Activated T-helper 2 cell treated with anti-CD3 and anti-CD28 coated beads, Interferon-gamma antibody, Interleukin-2, Interleukin-4, amounts not matched to agents 10 μg/mL and 5 μg/mL and 100 μg/mL, durations not matched to agents 14 hours and 24 hours and 36 hours (primary cell): Measurements from ENCODE around the gene ZNF483. TPM values are rescaled to one million over a fixed set of nuclear protein-coding genes. Genes with fewer than 3 reads are reported as not detected.
"Not testable (repeated sequence)": the region's sequence is repeated elsewhere in the genome, so short reads cannot be mapped to it uniquely, and the experiment has no call there.

ENCODE experiments used
- DNase-seq: peaks from one replicate; pipeline ENCODE4 v3.0.0; 2021; ENCODE audit warnings: low spot score
- H3K27ac Mint-ChIP-seq: one replicate; pipeline ENCODE4 v1.8.0; 2021; ENCODE audit warnings: mixed read lengths
- H3K27me3 Mint-ChIP-seq: one replicate; pipeline ENCODE4 v1.8.0; 2021; ENCODE audit warnings: low read depth, mixed read lengths
- H3K36me3 Mint-ChIP-seq: one replicate; pipeline ENCODE4 v1.8.0; 2021; ENCODE audit warnings: low read depth, mixed read lengths
- H3K4me1 Mint-ChIP-seq: one replicate; pipeline ENCODE4 v1.8.0; 2021; ENCODE audit warnings: low read depth, mixed read lengths
- H3K4me3 Mint-ChIP-seq: one replicate; pipeline ENCODE4 v1.8.0; 2021; ENCODE audit warnings: low read depth, mild to moderate bottlenecking, moderate library complexity, mixed read lengths
- H3K9me3 Mint-ChIP-seq: one replicate; pipeline ENCODE4 v1.8.0; 2021; ENCODE audit warnings: mixed read lengths
- intact Hi-C: fragments of 100-400 bp; cut with micrococcal nuclease; formaldehyde crosslinking; loops from one replicate; pipeline ENCODE4 v1.15.1; 2023
- total RNA-seq: library from RNA; stranded (reverse); gene quantifications from 2 replicates; pipeline ENCODE4 v1.2.3, GENCODE V29; 2022

ZNF483 gene
- total RNA-seq, 1 donor from 2014 or later, result 3.1 TPM

- intact Hi-C loops, result no loop called here
- no peaks in the 10 kb centered on the region for H3K4me1 Mint-ChIP-seq
- H3K4me3 Mint-ChIP-seq, result no peak overlapping the region
- peaks cover 5% of the 10 kb centered on the region for H3K36me3 Mint-ChIP-seq
- H3K27me3 Mint-ChIP-seq, result no peaks in the 10 kb centered on the region
- no peak for DNase-seq
- no peak overlapping the region for H3K27ac Mint-ChIP-seq
- peaks cover 37% of the 10 kb centered on the region for H3K9me3 Mint-ChIP-seq
Measured at GRCh38 chr9:111561165-111561719, 36.3 kb downstream of the ZNF483 start.

- Mint-ChIP-seq H3K4me1 (no peaks in the 10 kb centered on the region), H3K27ac (no peak overlapping the region), H3K27me3 (no peaks in the 10 kb centered on the region), H3K9me3 (peaks cover 42% of the 10 kb centered on the region), H3K36me3 (peaks cover 4% of the 10 kb centered on the region), H3K4me3 (no peak overlapping the region)
- intact Hi-C loops, result no loop called here
- DNase-seq, result no peak
Measured at GRCh38 chr9:111566234-111566633, 41.3 kb downstream of the ZNF483 start.

GRCh38 chr9:111568127-111568526, 43.1 kb downstream of the ZNF483 start:
- H3K4me3 Mint-ChIP-seq, DNase-seq, intact Hi-C loops, H3K27me3 Mint-ChIP-seq, H3K4me1 Mint-ChIP-seq, H3K36me3 Mint-ChIP-seq, H3K27ac Mint-ChIP-seq: not testable (repeated sequence)
- peaks cover 36% of the 10 kb centered on the region for H3K9me3 Mint-ChIP-seq

GRCh38 chr9:111572950-111573604, 48.1 kb downstream of the ZNF483 start:
- H3K27me3 Mint-ChIP-seq, result no peaks in the 10 kb centered on the region
- peaks cover 17% of the 10 kb centered on the region for H3K9me3 Mint-ChIP-seq
- no peak overlapping the region for H3K4me3 Mint-ChIP-seq
- no peak overlapping the region for H3K27ac Mint-ChIP-seq
- DNase-seq, result no peak
- no peaks in the 10 kb centered on the region for H3K4me1 Mint-ChIP-seq
- intact Hi-C loops, result no loop called here
- no peaks in the 10 kb centered on the region for H3K36me3 Mint-ChIP-seq

GRCh38 chr9:111582888-111583287, 57.9 kb downstream of the ZNF483 start:
- H3K9me3 Mint-ChIP-seq, result no peaks in the 10 kb centered on the region
- no peak overlapping the region for H3K4me3 Mint-ChIP-seq
- no peak for DNase-seq
- intact Hi-C loops, result no loop called here
- no peaks in the 10 kb centered on the region for H3K27me3 Mint-ChIP-seq
- H3K4me1 Mint-ChIP-seq, result no peaks in the 10 kb centered on the region
- no peak overlapping the region for H3K27ac Mint-ChIP-seq
- H3K36me3 Mint-ChIP-seq, result no peaks in the 10 kb centered on the region

- Mint-ChIP-seq H3K27me3 (no peaks in the 10 kb centered on the region), H3K4me3 (no peak overlapping the region), H3K9me3 (no peaks in the 10 kb centered on the region), H3K27ac (no peak overlapping the region), H3K36me3 (no peaks in the 10 kb centered on the region), H3K4me1 (no peaks in the 10 kb centered on the region)
- intact Hi-C loops, result no loop called here
- no peak for DNase-seq
Measured at GRCh38 chr9:111586378-111586777, 61.4 kb downstream of the ZNF483 start.

- Mint-ChIP-seq H3K9me3 (no peaks in the 10 kb centered on the region), H3K27ac (no peak overlapping the region), H3K4me3 (no peak overlapping the region), H3K27me3 (no peaks in the 10 kb centered on the region), H3K4me1 (no peaks in the 10 kb centered on the region), H3K36me3 (no peaks in the 10 kb centered on the region)
- intact Hi-C loops, result no loop called here
- no peak for DNase-seq
Measured at GRCh38 chr9:111588846-111589245, 63.9 kb downstream of the ZNF483 start.

GRCh38 chr9:111597852-111598732, 73.1 kb downstream of the ZNF483 start:
- Mint-ChIP-seq H3K4me1 (peaks cover 18% of the 10 kb centered on the region), H3K36me3 (no peaks in the 10 kb centered on the region), H3K9me3 (no peaks in the 10 kb centered on the region), H3K27ac (no peak overlapping the region), H3K4me3 (peak overlapping the region; percentile 86), H3K27me3 (peaks cover 36% of the 10 kb centered on the region)
- DNase-seq, result peak; percentile 26
- intact Hi-C loops, result loop anchor here (2.0 to 10.0 kb wide), 5 partner anchors 65 to 477 kb away; partner anchors contain the start of genes ECPAS and ZNF483

GRCh38 chr9:111598733-111599091, 73.7 kb downstream of the ZNF483 start:
- H3K4me3 Mint-ChIP-seq, result peak overlapping the region; percentile 86
- no peaks in the 10 kb centered on the region for H3K9me3 Mint-ChIP-seq
- peaks cover 18% of the 10 kb centered on the region for H3K4me1 Mint-ChIP-seq
- no peak overlapping the region for H3K27ac Mint-ChIP-seq
- DNase-seq, result no peak
- H3K36me3 Mint-ChIP-seq, result no peaks in the 10 kb centered on the region
- peaks cover 36% of the 10 kb centered on the region for H3K27me3 Mint-ChIP-seq
- intact Hi-C loops, result loop anchor here (2.0 to 10.0 kb wide), 5 partner anchors 64 to 476 kb away; partner anchors contain the start of genes ECPAS and ZNF483

GRCh38 chr9:111599092-111599954, 74.3 kb downstream of the ZNF483 start, which contains the start of gene PTGR1:
TSS of gene PTGR1 (minus strand) at chr9:111599647. CDS start at chr9:111597422, 2,225 bp downstream.
- Mint-ChIP-seq H3K4me3 (peak within 1 kb of the TSS; percentile 86), H3K27ac (no peak within 1 kb of the TSS), H3K9me3 (no peaks in the 10 kb centered on the region), H3K27me3 (peaks cover 36% of the 10 kb centered on the region), H3K36me3 (no peaks in the 10 kb centered on the region), H3K4me1 (peaks cover 18% of the 10 kb centered on the region)
- peak; percentile 8 for DNase-seq
- intact Hi-C loops, result loop anchor here (2.0 to 10.0 kb wide), 5 partner anchors 63 to 475 kb away; partner anchors contain the start of genes ECPAS and ZNF483

GRCh38 chr9:111599955-111600343, 75.0 kb downstream of the ZNF483 start:
- intact Hi-C loops, result loop anchor here (2.0 to 10.0 kb wide), 5 partner anchors 63 to 475 kb away; partner anchors contain the start of genes ECPAS and ZNF483
- H3K27ac Mint-ChIP-seq, result no peak overlapping the region
- no peak for DNase-seq
- peaks cover 36% of the 10 kb centered on the region for H3K27me3 Mint-ChIP-seq
- no peaks in the 10 kb centered on the region for H3K36me3 Mint-ChIP-seq
- no peaks in the 10 kb centered on the region for H3K9me3 Mint-ChIP-seq
- peaks cover 18% of the 10 kb centered on the region for H3K4me1 Mint-ChIP-seq
- peak overlapping the region; percentile 86 for H3K4me3 Mint-ChIP-seq
